ENCODE measurements around the gene MLLT10.

DNA sequence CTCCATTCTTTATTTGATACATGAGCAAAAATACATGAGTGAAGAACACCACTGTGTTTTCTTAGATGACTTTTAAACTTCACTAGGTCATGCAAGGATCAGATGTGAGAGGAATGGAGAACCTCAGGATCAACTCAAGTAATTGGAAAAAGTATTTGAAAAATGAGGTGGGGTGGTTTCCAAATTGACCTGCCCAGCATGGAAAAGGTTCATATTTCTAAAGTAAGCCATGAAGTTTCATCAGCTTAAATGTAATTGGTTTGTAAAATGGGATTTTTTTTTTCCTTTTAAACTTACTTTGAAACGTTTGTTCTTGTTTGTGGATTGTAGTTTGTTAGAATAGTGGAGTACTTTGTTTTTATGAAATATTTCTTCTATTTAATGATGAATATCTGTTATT is 134.8 kb downstream of the MLLT10 start:
- TF ChIP-seq POLR2AphosphoS5 (IDR thresholded peaks at IDR 0.05; ENCODE audit: borderline replicate concordance, low read depth, low read length) (no peak), EZH2 (IDR thresholded peaks at IDR 0.05) (no peak)
